Measurements from ENCODE around the gene ACBD4.

The ACBD4 gene

DNA sequence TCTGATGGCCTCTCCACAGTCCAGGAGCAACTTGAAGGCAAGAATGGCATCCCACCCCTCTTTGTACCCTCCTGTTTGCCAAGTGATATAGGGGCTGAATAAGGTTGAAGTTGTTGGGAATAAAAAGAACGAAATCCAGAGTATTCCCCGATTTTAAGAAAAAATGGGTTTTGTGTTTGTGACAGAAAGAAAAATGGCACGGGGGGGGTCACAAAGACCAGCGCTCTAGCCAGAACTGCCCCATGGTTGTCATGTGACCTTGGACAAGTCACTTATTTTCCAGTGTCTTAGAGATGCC lies 11.1 kb downstream of the ACBD4 start:
- DNase-seq (ENCODE audit: low read depth), result no peak

DNA sequence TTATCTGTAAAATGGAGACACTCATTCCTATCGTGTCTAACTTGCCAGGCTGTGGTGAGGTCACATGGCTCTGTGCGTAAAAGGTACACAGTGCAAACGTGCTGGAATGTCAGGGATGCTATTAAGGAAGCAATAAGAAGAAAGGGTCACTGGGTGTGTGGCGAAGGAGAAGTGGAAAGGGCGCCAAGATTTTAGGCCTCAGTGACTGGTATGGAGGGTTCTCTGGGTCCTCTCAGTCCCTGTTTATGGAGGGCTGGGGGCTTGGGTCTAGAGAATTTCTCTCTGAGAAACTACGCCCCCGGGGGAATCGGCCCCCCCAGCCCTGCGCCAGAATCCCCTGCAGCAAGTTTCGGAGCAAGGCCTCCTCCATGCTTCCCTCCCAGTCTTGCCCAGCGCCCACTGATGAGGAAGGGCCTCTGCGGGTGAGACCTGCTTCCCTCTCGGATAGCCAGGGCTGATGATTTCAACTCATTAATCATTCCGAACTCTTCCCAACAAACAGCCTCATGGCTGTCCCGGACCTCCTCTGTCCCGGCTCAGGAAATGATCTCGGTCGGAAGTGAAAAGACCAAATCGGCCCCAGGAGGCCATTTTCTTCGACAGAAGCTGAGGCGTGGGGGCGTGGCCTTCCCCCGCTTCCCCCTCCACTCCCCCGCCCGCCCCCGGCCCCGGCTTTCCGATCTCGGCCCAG lies 11.5 kb downstream of the ACBD4 start:
- TF ChIP-seq, protein P1, sequence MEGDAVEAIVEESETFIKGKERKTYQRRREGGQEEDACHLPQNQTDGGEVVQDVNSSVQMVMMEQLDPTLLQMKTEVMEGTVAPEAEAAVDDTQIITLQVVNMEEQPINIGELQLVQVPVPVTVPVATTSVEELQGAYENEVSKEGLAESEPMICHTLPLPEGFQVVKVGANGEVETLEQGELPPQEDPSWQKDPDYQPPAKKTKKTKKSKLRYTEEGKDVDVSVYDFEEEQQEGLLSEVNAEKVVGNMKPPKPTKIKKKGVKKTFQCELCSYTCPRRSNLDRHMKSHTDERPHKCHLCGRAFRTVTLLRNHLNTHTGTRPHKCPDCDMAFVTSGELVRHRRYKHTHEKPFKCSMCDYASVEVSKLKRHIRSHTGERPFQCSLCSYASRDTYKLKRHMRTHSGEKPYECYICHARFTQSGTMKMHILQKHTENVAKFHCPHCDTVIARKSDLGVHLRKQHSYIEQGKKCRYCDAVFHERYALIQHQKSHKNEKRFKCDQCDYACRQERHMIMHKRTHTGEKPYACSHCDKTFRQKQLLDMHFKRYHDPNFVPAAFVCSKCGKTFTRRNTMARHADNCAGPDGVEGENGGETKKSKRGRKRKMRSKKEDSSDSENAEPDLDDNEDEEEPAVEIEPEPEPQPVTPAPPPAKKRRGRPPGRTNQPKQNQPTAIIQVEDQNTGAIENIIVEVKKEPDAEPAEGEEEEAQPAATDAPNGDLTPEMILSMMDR (IDR thresholded peaks at IDR 0.05; ENCODE audit: control insufficient read depth, insufficient read depth, low read depth, low read length, missing control alignments), result no peak
- DNase-seq (ENCODE audit: low read depth), result peak; percentile 78
- H3K4me3 ChIP-seq (ENCODE audit: control insufficient read depth, low read depth, low read length), result peak overlapping the region; percentile 64

More for the DNA sequence above, 11.1 kb downstream of the ACBD4 start:
- TF ChIP-seq, protein P1 (IDR thresholded peaks at IDR 0.05; ENCODE audit: control insufficient read depth, insufficient read depth, low read depth, low read length, missing control alignments), result no peak
- no peak overlapping the region for H3K4me3 ChIP-seq (ENCODE audit: control insufficient read depth, low read depth, low read length)

DNA sequence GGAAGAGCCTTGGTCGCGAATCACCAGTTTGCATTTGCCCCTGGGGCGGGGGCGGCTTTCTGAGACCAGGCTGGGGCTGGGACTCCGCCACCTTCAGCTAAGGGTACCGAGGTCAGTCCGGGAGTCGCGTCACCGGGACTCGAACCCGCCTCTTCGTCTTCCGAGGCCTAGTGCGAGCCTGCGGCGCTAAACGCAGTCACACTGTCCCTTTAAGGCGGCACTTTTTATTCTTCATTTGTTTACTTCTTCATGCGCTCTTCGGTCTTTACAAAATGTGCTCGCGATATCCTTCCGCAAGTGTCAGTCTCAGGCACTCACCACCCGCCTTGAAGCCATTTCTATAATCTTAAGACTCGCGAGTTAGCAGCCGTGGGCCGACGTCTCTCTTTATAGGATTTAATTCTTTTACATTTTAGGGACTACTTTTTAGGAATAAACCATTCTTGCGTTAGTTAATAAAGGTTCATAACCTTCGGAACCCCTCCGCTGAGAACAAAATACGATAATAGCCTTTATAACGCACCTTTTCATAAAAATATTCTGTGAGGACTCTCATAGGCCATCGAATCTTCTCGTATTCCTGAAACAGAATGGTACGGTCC lies 12.2 kb downstream of the ACBD4 start:
- peak overlapping the region; percentile 64 for H3K4me3 ChIP-seq (ENCODE audit: control insufficient read depth, low read depth, low read length)
- DNase-seq (ENCODE audit: low read depth), result peak; percentile 93
- TF ChIP-seq, protein P1 (IDR thresholded peaks at IDR 0.05; ENCODE audit: control insufficient read depth, insufficient read depth, low read depth, low read length, missing control alignments), result no peak

DNA sequence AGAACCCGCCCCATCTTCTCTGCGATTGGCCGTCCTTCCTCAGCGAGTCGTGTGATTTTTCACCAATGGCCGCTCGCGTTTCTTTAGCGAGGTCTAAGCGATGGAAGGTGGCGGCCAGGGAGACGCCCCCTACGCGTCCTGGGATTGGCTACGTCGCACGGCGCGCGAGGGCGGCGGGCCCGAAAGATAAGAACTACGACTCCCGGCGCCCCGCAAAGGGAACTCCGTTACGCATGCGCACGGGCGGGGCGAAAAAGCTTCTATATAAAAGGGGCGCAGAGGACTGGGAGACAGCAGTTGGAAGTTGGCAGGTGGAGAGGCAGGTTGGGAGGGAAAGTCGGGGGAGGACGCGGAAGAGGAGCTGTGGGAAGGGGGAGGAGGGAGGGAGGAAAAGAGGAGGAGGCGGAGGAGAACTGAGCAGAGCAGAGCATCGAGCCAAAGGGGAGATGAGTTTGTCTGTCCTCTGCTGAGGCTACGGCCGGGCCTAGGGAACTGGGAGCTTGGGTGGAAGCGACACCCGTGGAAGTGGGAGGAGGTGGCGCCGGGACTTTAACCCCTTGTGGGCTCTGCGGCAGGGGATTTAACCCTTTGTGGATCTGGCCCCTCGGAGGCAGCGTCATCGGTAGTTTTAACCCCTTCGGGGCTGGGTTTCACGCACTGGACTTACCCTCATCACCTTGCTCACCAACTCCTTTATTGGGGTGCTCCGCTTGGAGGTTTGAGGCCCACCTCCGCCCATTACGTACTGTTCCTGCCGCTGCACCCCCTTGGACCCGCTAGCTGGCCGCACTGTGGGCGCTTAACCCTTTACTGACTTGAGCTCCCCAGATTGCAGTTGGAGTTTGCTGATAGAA lies 12.9 kb downstream of the ACBD4 start, which contains the start of gene HEXIM1:
Gene HEXIM1, plus strand, starts transcription at position 293 of the 854 bp plus-strand sequence. CDS start 716 bp downstream, outside the sequence.
- peak; percentile 98 for DNase-seq (ENCODE audit: low read depth)
- H3K4me3 ChIP-seq (ENCODE audit: control insufficient read depth, low read depth, low read length), result peak within 1 kb of the TSS; percentile 87
- TF ChIP-seq, protein P1 (IDR thresholded peaks at IDR 0.05; ENCODE audit: control insufficient read depth, insufficient read depth, low read depth, low read length, missing control alignments), result no peak

DNA sequence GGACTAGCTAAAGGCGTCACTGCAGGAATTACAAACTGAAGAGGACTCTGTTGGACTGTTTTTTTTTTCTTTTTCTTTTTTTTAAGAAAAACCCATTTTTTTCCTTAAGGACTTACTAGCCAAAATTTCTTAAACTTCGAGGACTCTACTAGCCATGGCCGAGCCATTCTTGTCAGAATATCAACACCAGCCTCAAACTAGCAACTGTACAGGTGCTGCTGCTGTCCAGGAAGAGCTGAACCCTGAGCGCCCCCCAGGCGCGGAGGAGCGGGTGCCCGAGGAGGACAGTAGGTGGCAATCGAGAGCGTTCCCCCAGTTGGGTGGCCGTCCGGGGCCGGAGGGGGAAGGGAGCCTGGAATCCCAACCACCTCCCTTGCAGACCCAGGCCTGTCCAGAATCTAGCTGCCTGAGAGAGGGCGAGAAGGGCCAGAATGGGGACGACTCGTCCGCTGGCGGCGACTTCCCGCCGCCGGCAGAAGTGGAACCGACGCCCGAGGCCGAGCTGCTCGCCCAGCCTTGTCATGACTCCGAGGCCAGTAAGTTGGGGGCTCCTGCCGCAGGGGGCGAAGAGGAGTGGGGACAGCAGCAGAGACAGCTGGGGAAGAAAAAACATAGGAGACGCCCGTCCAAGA lies 13.7 kb downstream of the ACBD4 start:
- TF ChIP-seq, protein P1 (IDR thresholded peaks at IDR 0.05; ENCODE audit: control insufficient read depth, insufficient read depth, low read depth, low read length, missing control alignments), result peak; percentile 96
- peak overlapping the region; percentile 87 for H3K4me3 ChIP-seq (ENCODE audit: control insufficient read depth, low read depth, low read length)
- no peak for DNase-seq (ENCODE audit: low read depth)
